Aortic smooth muscle cell (primary cell): ENCODE results near the gene EFHC1. TPM values are rescaled to one million over a fixed set of nuclear protein-coding genes. Genes with fewer than 3 reads are reported as not detected.

Experiments
- total RNA-seq: library from RNA; depleted of rRNA; stranded (reverse); fragments of >200 nt; gene quantifications from 2 replicates; pipeline ENCODE4 v1.2.3, GENCODE V29; 2014

Gene EFHC1
- 40.2 and 40.8 TPM in 2 replicates for total RNA-seq

GRCh38 chr6:52419809-52420667 is at the start of gene EFHC1:
Gene EFHC1 (plus strand): TSS chr6:52420342. CDS start chr6:52420411, 69 bp downstream.

Other genes starting within 250 kb of the EFHC1 start
- not detected in 2 replicates for gene IL17A, start 234.0 kb upstream of the EFHC1 start, total RNA-seq
- not detected in 2 replicates for gene IL17F, start 175.8 kb upstream of the EFHC1 start, total RNA-seq
- 45.0 and 84.6 TPM in 2 replicates for gene MCM3, start 135.6 kb upstream of the EFHC1 start, total RNA-seq
- gene PAQR8, start 58.2 kb upstream of the EFHC1 start, total RNA-seq: 4.4 and 4.5 TPM in 2 replicates
- gene TRAM2, start 156.7 kb downstream of the EFHC1 start, total RNA-seq: 123 and 157 TPM in 2 replicates